GM12878 (cell line): Measurements from ENCODE around the gene TSR1. TPM values are rescaled to one million over a fixed set of nuclear protein-coding genes. Genes with fewer than 3 reads are reported as not detected.

Source experiments
- ATAC-seq: fragments of 200-7000 bp; cut with Tn5 transposase; 3 replicates; pipeline ENCODE4 v1.9.1; 2020; ENCODE audit warnings: mild to moderate bottlenecking, moderate library complexity
- Bru-seq: library from RNA; stranded (reverse); fragments of 400-500 nt; gene quantifications from one replicate; lab custom pipeline; 2021; lab: Mats Ljungman, UMichigan
- BruChase-seq, 2 experiments: library from RNA; stranded (reverse); fragments of 400-500 nt; gene quantifications; one replicate each; lab custom pipeline; 2021; lab: Mats Ljungman, UMichigan
- BruUV-seq: library from RNA; stranded (reverse); fragments of 400-500 nt; replicated peaks from 2 replicates; lab custom pipeline; 2021; lab: Mats Ljungman, UMichigan
- CTCF ChIA-PET: fragments of 300-600 bp; sonication (Branson Sonifier 250); formaldehyde crosslinking; extraction: SDS; loops from one replicate; lab custom pipeline; 2021; ENCODE audit warnings: inconsistent platforms; lab: Yijun Ruan, JAX
- POLR2A ChIA-PET: fragments of 350-600 bp; formaldehyde crosslinking; extraction: SDS; loops from one replicate; lab custom pipeline; 2021; ENCODE audit warnings: inconsistent platforms; lab: Charles Lee
- RAD21 ChIA-PET: fragments of 300-600 bp; sonication (Branson Sonifier 250); formaldehyde crosslinking; loops from one replicate; lab custom pipeline; 2023; ENCODE audit warnings: antibody characterized with exemption; ENCODE audit not compliant: unreplicated experiment; lab: Charles Lee
- SMC1A ChIA-PET: fragments of 300-600 bp; sonication (Branson Sonifier 250); formaldehyde crosslinking; loops from one replicate; lab custom pipeline; 2023; ENCODE audit not compliant: unreplicated experiment, uncharacterized antibody; lab: Charles Lee
- DNase-seq: peaks from one replicate; pipeline ENCODE4 v3.0.0-alpha.2; 2011; ENCODE audit warnings: low read depth, low spot score
- FAIRE-seq: peaks from 3 replicates; lab custom pipeline; 2011; peaks lifted over from hg19 to GRCh38; lab: Jason Lieb, UNC
- H2AFZ ChIP-seq: 2 replicates; pipeline ENCODE4 v1.6.0; 2011; ENCODE audit warnings: low read depth, low read length, control low read depth; ENCODE audit not compliant: control insufficient read depth
- H3K27ac ChIP-seq: 2 replicates; pipeline ENCODE4 v1.5.1; 2011; ENCODE audit warnings: control low read depth; ENCODE audit not compliant: control insufficient read depth, insufficient read depth
- H3K27me3 ChIP-seq, 2 experiments: replicated peaks in 1 of 2; 2 replicates each; pipeline versions ENCODE4 v1.6.0 to v1.6.1; 2011; ENCODE audit warnings: low read length in 1 of 2; ENCODE audit not compliant: control insufficient read depth in 2 of 2, insufficient read depth in 2 of 2
- H3K36me3 ChIP-seq, 2 experiments: 2 replicates each; pipeline ENCODE4 v1.5.1; 2011; ENCODE audit warnings: low read length in 1 of 2; ENCODE audit not compliant: control insufficient read depth in 2 of 2, insufficient read depth in 2 of 2
- H3K4me1 ChIP-seq: 2 replicates; pipeline ENCODE4 v1.6.1; 2011; ENCODE audit warnings: mild to moderate bottlenecking, low read length, moderate library complexity, mixed read lengths; ENCODE audit not compliant: control insufficient read depth, insufficient read depth
- H3K4me2 ChIP-seq: 2 replicates; pipeline ENCODE4 v1.6.0; 2011; ENCODE audit warnings: control low read depth; ENCODE audit not compliant: control insufficient read depth, insufficient read depth
- H3K4me3 ChIP-seq: fragments of 200-600 bp; sonication (generic); 2 replicates; pipeline ENCODE4 v1.5.1; 2016
- H3K79me2 ChIP-seq: 2 replicates; pipeline ENCODE4 v1.6.0; 2011; ENCODE audit warnings: low read length; ENCODE audit not compliant: control insufficient read depth, insufficient read depth
- H3K9ac ChIP-seq: 2 replicates; pipeline ENCODE4 v1.8.0; 2011; ENCODE audit warnings: low read length, control low read depth, mixed read lengths; ENCODE audit not compliant: control insufficient read depth, insufficient read depth
- H3K9me3 ChIP-seq: replicated peaks from 3 replicates; pipeline ENCODE4 v1.5.1; 2011; ENCODE audit warnings: mild to moderate bottlenecking, low read length; ENCODE audit not compliant: control insufficient read depth, insufficient read depth
- H4K20me1 ChIP-seq: 2 replicates; pipeline ENCODE4 v1.6.0; 2011; ENCODE audit not compliant: control insufficient read depth, insufficient read depth
- BCL11A ChIP-seq: IDR thresholded peaks from 2 replicates; pipeline ENCODE4 v1.6.1; 2011; ENCODE audit warnings: low read depth, low read length
- BMI1 ChIP-seq: fragments of 450-650 bp; IDR thresholded peaks from 2 replicates; pipeline ENCODE4 v1.6.1; 2016; ENCODE audit warnings: mild to moderate bottlenecking, moderate library complexity, borderline replicate concordance
- CBX5 ChIP-seq: sonication (generic); IDR thresholded peaks from 2 replicates; pipeline ENCODE4 v1.6.1; 2016; ENCODE audit warnings: low read depth, moderate library complexity, mild to moderate bottlenecking, inconsistent platforms
- CREM ChIP-seq: IDR thresholded peaks from 2 replicates; pipeline ENCODE4 v1.6.1; 2014; ENCODE audit warnings: antibody characterized with exemption, low read depth
- ESRRA ChIP-seq: IDR thresholded peaks from 2 replicates; pipeline ENCODE4 v1.6.1; 2012; ENCODE audit warnings: mild to moderate bottlenecking, low read length, improper control_type of control experiment
- EZH2 ChIP-seq: IDR thresholded peaks from 2 replicates; pipeline ENCODE4 v1.6.1; 2012; ENCODE audit warnings: low read depth, mild to moderate bottlenecking, control low read depth, inconsistent platforms, low read length, borderline replicate concordance; ENCODE audit not compliant: control insufficient read depth
- FOS ChIP-seq: IDR thresholded peaks from 3 replicates; pipeline ENCODE4 v1.6.1; 2011; ENCODE audit warnings: borderline replicate concordance; ENCODE audit not compliant: insufficient read length; ENCODE audit errors: extremely low read depth
- MEF2B ChIP-seq: fragments of 450-650 bp; IDR thresholded peaks from 2 replicates; pipeline ENCODE4 v1.6.1; 2018; ENCODE audit warnings: mild to moderate bottlenecking, moderate library complexity; ENCODE audit not compliant: partially characterized antibody, poor library complexity, severe bottlenecking
- PAX5 ChIP-seq: IDR thresholded peaks from 2 replicates; pipeline ENCODE4 v1.6.1; 2011; ENCODE audit warnings: low read depth, low read length, borderline replicate concordance
- POLR2AphosphoS5 ChIP-seq: IDR thresholded peaks from 2 replicates; pipeline ENCODE4 v1.6.1; 2011; ENCODE audit warnings: mild to moderate bottlenecking, low read length, inconsistent platforms
- POU2F2 ChIP-seq: IDR thresholded peaks from 3 replicates; pipeline ENCODE4 v1.6.1; 2011; ENCODE audit warnings: low read depth, mild to moderate bottlenecking, low read length, borderline replicate concordance
- SREBF2 ChIP-seq: IDR thresholded peaks from 2 replicates; pipeline ENCODE4 v1.6.1; 2012; ENCODE audit warnings: mild to moderate bottlenecking, low read length
- SUPT20H ChIP-seq: IDR thresholded peaks from 2 replicates; pipeline ENCODE4 v1.6.1; 2011; ENCODE audit warnings: low read depth, mild to moderate bottlenecking, low read length, moderate library complexity, borderline replicate concordance; ENCODE audit not compliant: control insufficient read depth
- TCF7 ChIP-seq: IDR thresholded peaks from 2 replicates; pipeline ENCODE4 v1.6.1; 2014; ENCODE audit warnings: antibody characterized with exemption, borderline replicate concordance
- ZNF622 ChIP-seq: fragments of 450-650 bp; IDR thresholded peaks from 2 replicates; pipeline ENCODE4 v1.6.1; 2017; ENCODE audit warnings: mild to moderate bottlenecking, inconsistent platforms
- whole genome bisulfite sequencing: methylation state at CpG from one replicate; pipeline ENCODE4 v1.1.6; 2016; ENCODE audit warnings: low lambda C conversion rate; ENCODE audit not compliant: insufficient replicate concordance, insufficient coverage; ENCODE audit errors: missing lambda C conversion rate; 5-methylcytosine and 5-hydroxymethylcytosine counted together
- in situ Hi-C: fragments of 300-500 bp; cut with MboI; formaldehyde crosslinking; loops from 9 replicates; pipeline ENCODE4 v1.14.3; 2018; ENCODE audit warnings: mixed read lengths
- intact Hi-C: fragments of 100-400 bp; cut with micrococcal nuclease; formaldehyde crosslinking; loops from one replicate; pipeline ENCODE4 v1.14.2; 2022; ENCODE audit not compliant: unreplicated experiment
- long read RNA-seq, 2 experiments: library from polyadenylated mRNA; unstranded; transcript quantifications; one replicate each; pipeline ENCODE4 v2.0.0, GENCODE V29; 2019 to 2020
- polyA minus RNA-seq, 3 experiments: library from RNA; depleted of rRNA, polyadenylated mRNA; stranded (reverse); fragments of >200 nt; gene quantifications; 2 replicates each; pipeline ENCODE4 v1.2.3, GENCODE V29; 2011
- polyA plus RNA-seq, 11 experiments: library from polyadenylated mRNA; depleted of rRNA in 4 of 11; unstranded in 6 of 11; stranded (reverse) in 5 of 11; fragments of >200 nt; fragmentation: Nextera tagmentation in 4 of 11; fragmentation: Illumina TruSeq in 1 of 11; extraction: Ambion mirVana in 4 of 11; extraction: Trizol in 1 of 11; gene quantifications; 1 replicate in 1 of 11; 2 replicates in 10 of 11; pipeline versions ENCODE4 v1.2.1 to v1.2.3, GENCODE V29; 2011 to 2016; ENCODE audit warnings: inconsistent platforms in 2 of 11, missing spikeins in 2 of 11, low read depth in 1 of 11
- total RNA-seq, 4 experiments: library from RNA; depleted of rRNA in 3 of 4; stranded (reverse); fragments of >200 nt in 3 of 4; fragmentation: Illumina TruSeq in 1 of 4; extraction: Trizol in 1 of 4; gene quantifications; 2 replicates each; pipeline versions ENCODE4 v1.2.1 to v1.2.3, GENCODE V29; 2013 to 2021
- TF ChIP-seq, protein P1 (sequence below): fragments of 450-650 bp; IDR thresholded peaks from 2 replicates; pipeline ENCODE4 v1.6.1; 2017; ENCODE audit warnings: mild to moderate bottlenecking, low read depth, inconsistent platforms; ENCODE audit not compliant: poor library complexity, severe bottlenecking
- TF ChIP-seq, protein P2 (sequence below): IDR thresholded peaks from 2 replicates; pipeline ENCODE4 v1.6.1; 2012; ENCODE audit warnings: low read depth, low read length, improper control_type of control experiment

TSR1 gene
- 85.7 and 95.6 TPM in 2 replicates for total RNA-seq (2013; cell fraction: nucleolus; rRNA removed)
- total RNA-seq (2014; rRNA removed) (54.1 and 56.1 TPM in 2 replicates), total RNA-seq (2014; rRNA removed; fragmentation: Illumina TruSeq; extraction: Trizol) (40.3 and 43.8 TPM in 2 replicates), total RNA-seq (2021) (45.5 and 50.0 TPM in 2 replicates), polyA plus RNA-seq (2011; rRNA removed) (9.6 and 17.0 TPM in 2 replicates), polyA plus RNA-seq (2014; fragmentation: Illumina TruSeq; extraction: Trizol) (51.0 and 56.5 TPM in 2 replicates), polyA plus RNA-seq (2014; fragmentation: Nextera tagmentation; extraction: Ambion mirVana) (10 to 100 TPM; 14.7 to 21.9 TPM), polyA plus RNA-seq (2014; rRNA removed) (35.5 and 41.6 TPM in 2 replicates), polyA plus RNA-seq (2016; fragmentation: Nextera tagmentation; extraction: Ambion mirVana) (100 to 1,000 TPM in 1 of 2 experiments, 10 to 100 TPM in 1; 98.5 to 100 TPM), polyA minus RNA-seq (2011; rRNA and poly(A)+ RNA removed) (18.0 and 22.7 TPM in 2 replicates), Bru-seq, nascent RNA (percentile 93 among the genes with signal in this experiment), BruChase-seq, experiment 1, labeled RNA remaining after a 6-hour chase (percentile 96 among the genes with signal in this experiment), BruChase-seq, experiment 2, labeled RNA remaining after a 2-hour chase (percentile 96 among the genes with signal in this experiment)
- 28.5 TPM for polyA plus RNA-seq (2011; ENCODE audit: low read depth)
- polyA plus RNA-seq (2011; cell fraction: cytosol; rRNA removed): 18.1 and 18.7 TPM in 2 replicates
- polyA plus RNA-seq (2011; cell fraction: nucleus; rRNA removed): 28.0 and 37.2 TPM in 2 replicates
- 31.6 and 36.2 TPM in 2 replicates for polyA plus RNA-seq (2012)
- 11.0 and 26.6 TPM in 2 replicates for polyA minus RNA-seq (2011; cell fraction: cytosol; rRNA and poly(A)+ RNA removed)
- polyA minus RNA-seq (2011; cell fraction: nucleus; rRNA and poly(A)+ RNA removed): 32.3 and 51.6 TPM in 2 replicates
- long read RNA-seq, experiment 1, full-length matches to known transcripts: 84 of 102 reads
- long read RNA-seq, experiment 1, partial matches to known transcripts: 10 of 102 reads
- long read RNA-seq, experiment 1, other reads (novel, unspliced or antisense): 8 of 102 reads
- long read RNA-seq, experiment 2, full-length matches to known transcripts: 535 of 689 reads
- long read RNA-seq, experiment 2, partial matches to known transcripts: 103 of 689 reads
- long read RNA-seq, experiment 2, other reads (novel, unspliced or antisense): 51 of 689 reads

DNA sequence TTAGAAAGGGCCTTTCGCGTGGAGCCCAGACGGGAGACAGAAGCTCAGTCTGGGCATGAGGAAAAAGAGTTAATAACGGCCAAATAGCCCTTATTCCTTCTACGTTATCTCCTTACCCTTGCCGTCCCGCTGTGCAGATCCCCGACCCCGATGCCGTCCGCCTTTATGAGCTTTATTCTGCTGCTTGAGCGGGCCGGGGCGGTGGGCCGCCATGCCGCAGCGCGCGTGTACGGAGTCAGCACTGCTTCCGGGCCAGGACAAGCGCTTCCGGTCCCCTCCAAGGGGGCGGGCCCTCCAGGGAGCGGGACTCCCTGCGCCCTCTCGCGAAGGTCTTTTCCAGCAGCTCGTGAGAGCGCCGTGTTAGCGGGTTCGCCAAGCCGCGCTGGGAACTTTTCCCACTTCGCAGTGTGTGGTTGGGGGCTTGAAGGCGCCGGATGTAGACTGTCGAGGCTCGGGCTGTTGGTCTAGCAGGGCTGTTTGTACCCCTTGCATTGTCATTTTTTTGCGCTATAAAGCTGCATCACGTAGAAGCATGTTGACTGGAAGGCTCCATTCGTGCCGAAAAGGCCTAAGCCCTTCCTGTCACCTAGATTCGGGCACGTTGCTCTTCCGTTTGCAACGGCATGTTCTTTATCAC, at the start of gene TSR1:
Gene TSR1 (minus strand): TSS at position 243 of the 637 bp plus-strand sequence. CDS start 30 bp downstream, at position 213.
- BruUV-seq: no TSS peak
- POLR2A ChIA-PET: interaction anchor here (0.6 to 2.8 kb wide), 10 partner anchors 21 to 619 kb away, joined by 3 to 12 read pairs (median 4); partner anchors contain the start of genes SMG6 and SRR
- SMC1A ChIA-PET: interaction anchor here (0.9 to 2.0 kb wide), 12 partner anchors 16 to 283 kb away, joined by 3 to 8 read pairs (median 4); no protein-coding TSS in a partner anchor
- no peak for TF ChIP-seq FOS
- no peak for TF ChIP-seq BCL11A
- TF ChIP-seq POU2F2: peak; percentile 57
- peak; percentile 51 for TF ChIP-seq MEF2B
- peak; percentile 90 for TF ChIP-seq POLR2AphosphoS5
- TF ChIP-seq, protein P1, sequence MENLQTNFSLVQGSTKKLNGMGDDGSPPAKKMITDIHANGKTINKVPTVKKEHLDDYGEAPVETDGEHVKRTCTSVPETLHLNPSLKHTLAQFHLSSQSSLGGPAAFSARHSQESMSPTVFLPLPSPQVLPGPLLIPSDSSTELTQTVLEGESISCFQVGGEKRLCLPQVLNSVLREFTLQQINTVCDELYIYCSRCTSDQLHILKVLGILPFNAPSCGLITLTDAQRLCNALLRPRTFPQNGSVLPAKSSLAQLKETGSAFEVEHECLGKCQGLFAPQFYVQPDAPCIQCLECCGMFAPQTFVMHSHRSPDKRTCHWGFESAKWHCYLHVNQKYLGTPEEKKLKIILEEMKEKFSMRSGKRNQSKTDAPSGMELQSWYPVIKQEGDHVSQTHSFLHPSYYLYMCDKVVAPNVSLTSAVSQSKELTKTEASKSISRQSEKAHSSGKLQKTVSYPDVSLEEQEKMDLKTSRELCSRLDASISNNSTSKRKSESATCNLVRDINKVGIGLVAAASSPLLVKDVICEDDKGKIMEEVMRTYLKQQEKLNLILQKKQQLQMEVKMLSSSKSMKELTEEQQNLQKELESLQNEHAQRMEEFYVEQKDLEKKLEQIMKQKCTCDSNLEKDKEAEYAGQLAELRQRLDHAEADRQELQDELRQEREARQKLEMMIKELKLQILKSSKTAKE: no peak
- no peak for TF ChIP-seq ESRRA
- TF ChIP-seq EZH2: no peak
- no peak for TF ChIP-seq CBX5
- no peak for TF ChIP-seq SUPT20H
- TF ChIP-seq CREM: peak; percentile 73; the same call in 1 of the 2 replicates
- 0 out of 2 replicates have a peak, but pooled peaks have one; percentile 26 for TF ChIP-seq PAX5
- TF ChIP-seq TCF7: no peak
- peak; percentile 68 for TF ChIP-seq SREBF2
- TF ChIP-seq ZNF622: no peak
- no peak for TF ChIP-seq BMI1
- TF ChIP-seq, protein P2, sequence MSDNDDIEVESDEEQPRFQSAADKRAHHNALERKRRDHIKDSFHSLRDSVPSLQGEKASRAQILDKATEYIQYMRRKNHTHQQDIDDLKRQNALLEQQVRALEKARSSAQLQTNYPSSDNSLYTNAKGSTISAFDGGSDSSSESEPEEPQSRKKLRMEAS: peak; percentile 95

More for the DNA sequence above, at the start of gene TSR1:
- peak within 1 kb of the TSS; percentile 100 for H3K4me2 ChIP-seq
- H3K27ac ChIP-seq: peak within 1 kb of the TSS; percentile 86
- H3K79me2 ChIP-seq: peaks cover 54% of the 10 kb centered on the region
- intact Hi-C loops: loop anchor here (2.0 to 5.0 kb wide), 2 partner anchors 70 to 284 kb away; no protein-coding TSS in a partner anchor
- ChIA-PET CTCF (interaction anchor here (0.5 to 3.1 kb wide), 16 partner anchors 12 to 298 kb away, joined by 3 to 13 read pairs (median 4); partner anchors contain the start of gene SMG6), RAD21 (interaction anchor here (0.9 to 2.6 kb wide), 13 partner anchors 15 to 619 kb away, joined by 3 to 11 read pairs (median 4); partner anchors contain the start of genes HIC1, SMG6 and SRR)
- H3K9me3 ChIP-seq: no peaks in the 10 kb centered on the region
- H4K20me1 ChIP-seq: no peaks in the 10 kb centered on the region
- under 1% methylated on average over 48 of the region's 48 CpGs for WGBS
- H3K4me1 ChIP-seq: peaks cover 5% of the 10 kb centered on the region
- DNase-seq: peak; percentile 55
- in situ Hi-C loops: no loop called here
- peaks cover 5 to 27% of the 10 kb centered on the region in 2 experiments for H3K36me3 ChIP-seq
- H2AFZ ChIP-seq: peak within 1 kb of the TSS; percentile 86
- no peaks in the 10 kb centered on the region for H3K27me3 ChIP-seq
- ATAC-seq: peak; percentile 94
- FAIRE-seq: peak; percentile 86
- H3K9ac ChIP-seq: peak within 1 kb of the TSS; percentile 90
- H3K4me3 ChIP-seq: peak within 1 kb of the TSS; percentile 92
